Dendritic cell treated with granulocyte-macrophage colony-stimulating factor and Interleukin-4, amounts not matched to agents 40 ng/mL and 50 ng/mL, for 4 days (primary cell): ENCODE data around the gene BRICD5.

ENCODE experiments used
- H3K27ac Mint-ChIP-seq: one replicate; pipeline ENCODE4 v1.8.0; 2022; ENCODE audit warnings: mild to moderate bottlenecking, mixed read lengths
- H3K27me3 Mint-ChIP-seq: one replicate; pipeline ENCODE4 v1.8.0; 2022; ENCODE audit warnings: mild to moderate bottlenecking, mixed read lengths
- H3K36me3 Mint-ChIP-seq: one replicate; pipeline ENCODE4 v1.8.0; 2022; ENCODE audit warnings: low read depth, mixed read lengths
- H3K4me1 Mint-ChIP-seq: one replicate; pipeline ENCODE4 v1.8.0; 2022; ENCODE audit warnings: low read depth, mixed read lengths
- H3K4me3 Mint-ChIP-seq: one replicate; pipeline ENCODE4 v1.8.0; 2022; ENCODE audit warnings: mild to moderate bottlenecking, moderate library complexity, mixed read lengths
- H3K9me3 Mint-ChIP-seq: one replicate; pipeline ENCODE4 v1.8.0; 2022; ENCODE audit warnings: mixed read lengths
- intact Hi-C: fragments of 100-400 bp; cut with micrococcal nuclease; formaldehyde crosslinking; loops from one replicate; pipeline ENCODE4 v1.15.0; 2022

BRICD5 gene

DNA sequence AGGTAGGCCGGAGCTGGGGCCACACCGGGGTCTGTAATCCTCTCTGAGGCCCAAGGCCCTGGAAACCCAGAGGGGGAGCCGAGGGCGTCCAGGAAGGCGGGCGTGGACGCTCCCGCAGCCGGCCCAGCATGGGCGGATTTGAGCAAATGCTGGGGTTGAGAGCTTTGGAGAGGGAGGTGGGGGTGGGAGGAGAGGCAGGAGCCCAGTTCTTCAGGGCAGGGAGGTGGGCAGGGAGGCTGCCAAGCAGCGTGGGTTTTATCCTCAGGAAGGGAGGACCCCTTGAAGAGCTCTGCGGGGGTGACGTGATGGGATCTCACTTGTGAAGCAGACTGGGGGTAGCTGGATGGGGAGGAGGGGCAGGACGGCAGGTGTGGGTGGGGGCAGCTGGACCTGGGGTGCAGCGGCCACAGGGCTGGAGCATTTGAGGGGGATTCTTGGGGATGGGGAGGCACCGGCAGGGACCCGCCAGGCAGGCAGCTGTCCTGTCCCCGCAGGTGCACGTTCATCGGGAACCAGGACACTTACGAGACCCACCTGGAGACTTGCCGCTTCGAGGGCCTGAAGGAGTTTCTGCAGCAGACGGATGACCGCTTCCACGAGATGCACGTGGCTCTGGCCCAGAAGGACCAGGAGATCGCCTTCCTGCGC is 37.9 kb downstream of the BRICD5 start:
- no peaks in the 10 kb centered on the region for H3K9me3 Mint-ChIP-seq
- H3K27ac Mint-ChIP-seq = no peak overlapping the region
- intact Hi-C loops = no loop called here
- H3K4me1 Mint-ChIP-seq = no peaks in the 10 kb centered on the region
- no peaks in the 10 kb centered on the region for H3K27me3 Mint-ChIP-seq
- peaks cover 99% of the 10 kb centered on the region for H3K36me3 Mint-ChIP-seq
- no peak overlapping the region for H3K4me3 Mint-ChIP-seq

GRCh38 chr16:2171601-2172178 is 39.0 kb downstream of the BRICD5 start:
- Mint-ChIP-seq H3K27ac (no peak overlapping the region), H3K4me3 (no peak overlapping the region), H3K27me3 (no peaks in the 10 kb centered on the region), H3K4me1 (no peaks in the 10 kb centered on the region), H3K9me3 (no peaks in the 10 kb centered on the region), H3K36me3 (peaks cover 99% of the 10 kb centered on the region)
- intact Hi-C loops = no loop called here

DNA sequence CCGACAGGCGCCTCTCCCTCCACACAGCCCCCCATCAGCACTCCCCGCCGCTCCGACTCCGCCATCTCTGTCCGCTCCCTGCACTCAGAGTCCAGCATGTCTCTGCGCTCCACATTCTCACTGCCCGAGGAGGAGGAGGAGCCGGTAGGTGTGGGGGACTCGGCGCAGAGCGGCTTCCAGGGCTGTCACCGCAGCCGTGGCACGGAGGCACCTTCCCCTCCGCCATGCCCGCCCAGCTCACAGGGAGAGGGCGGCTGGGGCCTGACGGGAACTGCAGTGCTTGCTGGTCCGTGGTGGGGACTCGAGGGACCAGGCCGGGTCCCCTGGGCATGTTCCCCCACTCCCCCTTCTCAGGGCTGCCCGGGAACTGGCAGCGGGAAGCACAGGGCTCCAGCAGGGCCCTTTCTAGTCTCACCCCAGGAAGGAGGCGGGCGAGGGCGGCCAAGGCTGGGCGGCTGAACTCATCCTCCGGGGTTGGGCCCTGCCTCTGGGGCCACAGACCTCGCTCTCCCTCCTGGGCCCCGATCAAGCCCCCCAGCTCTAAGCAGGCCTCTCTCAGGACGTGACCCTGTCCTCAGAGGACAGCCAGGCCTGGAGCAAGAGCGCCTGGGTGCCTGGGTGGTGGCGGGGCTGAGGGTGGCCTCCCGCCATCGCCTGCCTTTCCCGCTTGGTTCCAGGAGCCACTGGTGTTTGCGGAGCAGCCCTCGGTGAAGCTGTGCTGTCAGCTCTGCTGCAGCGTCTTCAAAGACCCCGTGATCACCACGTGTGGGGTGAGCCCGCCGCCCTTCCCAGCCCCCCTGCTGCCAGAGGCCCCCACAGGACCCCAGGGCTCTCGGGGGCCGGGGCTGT is 39.9 kb downstream of the BRICD5 start:
- Mint-ChIP-seq H3K27me3 (no peaks in the 10 kb centered on the region), H3K9me3 (no peaks in the 10 kb centered on the region), H3K27ac (no peak overlapping the region), H3K4me1 (no peaks in the 10 kb centered on the region), H3K36me3 (peaks cover 99% of the 10 kb centered on the region), H3K4me3 (no peak overlapping the region)
- intact Hi-C loops = no loop called here

GRCh38 chr16:2170080-2170479 is 40.6 kb downstream of the BRICD5 start:
- intact Hi-C loops = no loop called here
- Mint-ChIP-seq H3K4me3 (no peak overlapping the region), H3K36me3 (peaks cover 99% of the 10 kb centered on the region), H3K4me1 (no peaks in the 10 kb centered on the region), H3K27me3 (no peaks in the 10 kb centered on the region), H3K9me3 (no peaks in the 10 kb centered on the region), H3K27ac (no peak overlapping the region)

- no peak overlapping the region for H3K27ac Mint-ChIP-seq
- no peak overlapping the region for H3K4me3 Mint-ChIP-seq
- H3K9me3 Mint-ChIP-seq = no peaks in the 10 kb centered on the region
- H3K4me1 Mint-ChIP-seq = peaks cover 1% of the 10 kb centered on the region
- intact Hi-C loops = no loop called here
- H3K27me3 Mint-ChIP-seq = no peaks in the 10 kb centered on the region
- peaks cover 95% of the 10 kb centered on the region for H3K36me3 Mint-ChIP-seq
Observed at GRCh38 chr16:2167068-2167638, 43.5 kb downstream of the BRICD5 start.

DNA sequence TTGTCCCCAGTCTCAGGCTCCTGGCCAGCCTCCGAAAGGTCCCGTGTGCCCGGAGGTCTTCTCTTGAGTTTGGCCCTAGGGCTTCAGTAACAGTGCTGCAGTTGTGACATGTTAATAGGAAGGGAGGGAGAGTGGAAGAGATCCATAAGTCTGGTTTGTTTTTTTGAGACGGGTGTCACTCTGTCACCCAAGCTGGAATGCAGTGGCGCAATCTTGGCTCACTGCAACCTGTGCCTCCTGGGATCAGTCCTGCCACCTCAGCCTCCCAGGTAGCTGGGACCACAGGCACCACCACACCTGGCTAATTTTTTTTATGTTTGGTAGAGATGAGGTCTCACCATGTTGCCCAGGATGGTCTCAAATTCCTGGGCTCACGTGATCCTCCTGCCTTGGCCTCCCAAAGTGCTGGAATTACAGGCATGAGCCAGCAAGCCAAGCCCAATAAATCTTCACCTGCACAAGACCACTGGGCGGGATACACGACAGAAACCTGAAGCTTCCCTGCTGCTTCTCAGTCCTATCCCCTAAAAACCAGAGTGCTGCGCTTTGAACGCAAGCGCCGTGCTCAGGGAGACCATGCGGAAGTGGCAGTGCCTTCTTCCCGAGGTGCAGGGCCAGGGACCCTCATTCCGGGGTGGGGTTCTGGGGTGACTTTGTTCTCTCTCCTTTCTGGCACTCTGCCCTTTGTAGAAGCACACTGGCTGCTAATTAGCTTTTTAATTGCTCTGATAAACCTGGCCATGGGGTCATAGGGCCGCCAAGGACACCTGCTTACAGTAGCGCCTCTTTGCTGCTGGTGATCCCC is 44.2 kb downstream of the BRICD5 start:
- no peaks in the 10 kb centered on the region for H3K9me3 Mint-ChIP-seq

DNA sequence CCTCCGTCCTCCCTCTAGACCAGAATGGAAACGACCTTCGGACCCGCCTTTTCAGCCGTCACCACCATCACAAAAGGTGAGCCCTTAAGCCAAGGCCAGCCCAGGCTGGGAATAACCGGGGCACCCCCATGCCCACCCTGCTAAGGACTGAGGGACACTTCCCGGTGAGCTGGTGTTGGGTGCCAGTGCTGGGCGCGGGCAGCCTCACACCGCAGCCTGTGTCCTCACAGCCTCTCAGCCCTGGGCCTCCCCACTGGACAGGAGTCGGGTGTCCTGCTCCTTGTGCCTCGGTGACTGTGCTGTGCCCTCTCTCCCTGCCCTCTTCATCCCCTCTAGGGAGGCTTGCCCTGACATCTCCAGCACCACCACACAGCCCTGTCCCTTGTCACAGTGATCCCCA is 44.8 kb downstream of the BRICD5 start:
- no peak overlapping the region for H3K4me3 Mint-ChIP-seq
- peaks cover 6% of the 10 kb centered on the region for H3K4me1 Mint-ChIP-seq
- intact Hi-C loops = no loop called here
- H3K27me3 Mint-ChIP-seq = no peaks in the 10 kb centered on the region
- peaks cover 95% of the 10 kb centered on the region for H3K36me3 Mint-ChIP-seq
- H3K9me3 Mint-ChIP-seq = no peaks in the 10 kb centered on the region
- no peak overlapping the region for H3K27ac Mint-ChIP-seq

More for the DNA sequence above, 44.2 kb downstream of the BRICD5 start:
- intact Hi-C loops = no loop called here
- Mint-ChIP-seq H3K36me3 (peaks cover 95% of the 10 kb centered on the region), H3K27me3 (no peaks in the 10 kb centered on the region), H3K27ac (no peak overlapping the region), H3K4me1 (peaks cover 6% of the 10 kb centered on the region), H3K4me3 (no peak overlapping the region)

- Mint-ChIP-seq H3K4me3 (no peak overlapping the region), H3K9me3 (no peaks in the 10 kb centered on the region), H3K36me3 (peaks cover 77% of the 10 kb centered on the region), H3K27ac (no peak overlapping the region), H3K4me1 (peaks cover 27% of the 10 kb centered on the region), H3K27me3 (no peaks in the 10 kb centered on the region)
- intact Hi-C loops = no loop called here
Observed at GRCh38 chr16:2163211-2163881, 47.3 kb downstream of the BRICD5 start.

DNA sequence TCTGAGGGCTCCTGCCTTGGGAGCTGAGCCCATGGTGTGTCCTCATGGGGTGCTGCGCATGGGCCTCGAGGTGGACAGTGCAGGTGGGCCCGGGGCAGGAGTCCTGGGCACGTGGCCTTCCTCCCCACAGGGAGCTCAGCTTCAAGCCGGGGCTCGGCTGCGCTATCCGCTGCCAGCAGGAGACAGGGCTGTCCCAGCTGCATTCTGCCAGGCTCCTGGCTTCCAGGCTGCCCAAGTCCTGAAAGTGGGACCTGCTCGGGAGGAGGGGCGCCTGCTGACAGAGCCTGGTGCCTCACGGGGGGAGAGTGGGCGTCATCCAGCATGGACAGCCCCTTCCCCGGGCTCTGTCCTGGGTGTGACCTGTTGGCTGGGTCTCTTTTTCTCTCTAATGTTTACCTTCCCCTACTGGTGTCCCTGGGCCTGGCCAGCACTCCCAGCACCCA is 48.0 kb downstream of the BRICD5 start:
- H3K9me3 Mint-ChIP-seq = no peaks in the 10 kb centered on the region
- H3K36me3 Mint-ChIP-seq = peaks cover 77% of the 10 kb centered on the region
- peaks cover 33% of the 10 kb centered on the region for H3K4me1 Mint-ChIP-seq
- H3K27ac Mint-ChIP-seq = no peak overlapping the region
- no peaks in the 10 kb centered on the region for H3K27me3 Mint-ChIP-seq
- no peak overlapping the region for H3K4me3 Mint-ChIP-seq
- intact Hi-C loops = no loop called here

DNA sequence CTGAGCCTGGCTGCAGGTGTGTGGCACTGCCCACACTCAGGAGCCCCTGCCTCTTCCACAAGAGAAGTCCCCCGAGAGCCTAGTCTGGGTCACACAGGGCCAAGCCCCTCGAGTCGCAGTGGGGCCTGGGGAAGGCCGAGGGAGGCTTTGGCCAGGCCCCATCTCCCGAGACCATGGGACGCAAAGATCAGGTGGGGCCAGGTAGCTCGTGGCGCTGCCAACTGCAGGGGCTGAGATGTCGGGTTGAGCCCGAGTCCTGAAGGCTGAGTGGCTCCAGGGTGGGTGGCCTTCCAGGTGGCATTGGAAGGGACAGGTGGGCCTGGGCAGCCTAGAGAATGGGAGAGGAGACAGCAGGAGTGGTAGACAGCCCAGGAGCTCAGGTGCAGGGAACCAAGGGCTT is 48.8 kb downstream of the BRICD5 start:
- Mint-ChIP-seq H3K4me3 (no peak overlapping the region), H3K27ac (no peak overlapping the region), H3K9me3 (no peaks in the 10 kb centered on the region), H3K36me3 (peaks cover 75% of the 10 kb centered on the region), H3K4me1 (peaks cover 41% of the 10 kb centered on the region), H3K27me3 (no peaks in the 10 kb centered on the region)
- intact Hi-C loops = no loop called here

- H3K4me3 Mint-ChIP-seq = no peak overlapping the region
- H3K27ac Mint-ChIP-seq = peak overlapping the region; percentile 17
- H3K36me3 Mint-ChIP-seq = peaks cover 71% of the 10 kb centered on the region
- peaks cover 50% of the 10 kb centered on the region for H3K4me1 Mint-ChIP-seq
- no peaks in the 10 kb centered on the region for H3K9me3 Mint-ChIP-seq
- no peaks in the 10 kb centered on the region for H3K27me3 Mint-ChIP-seq
- intact Hi-C loops = no loop called here
Observed at GRCh38 chr16:2160915-2161551, 49.6 kb downstream of the BRICD5 start.
